PC-9 (cell line): ENCODE results near the gene RUNX2. TPM values are rescaled to one million over a fixed set of nuclear protein-coding genes. Genes with fewer than 3 reads are reported as not detected.

Experiments used
- BruUV-seq: library from RNA; stranded (reverse); fragments of 400-500 nt; replicated peaks from 2 replicates; lab custom pipeline; 2021; lab: Mats Ljungman, UMichigan
- CTCF ChIA-PET: fragments of 300-600 bp; sonication (Branson Sonifier 250); formaldehyde crosslinking; loops from one replicate; lab custom pipeline; 2022; ENCODE audit warnings: antibody characterized with exemption; lab: Charles Lee
- POLR2A ChIA-PET: fragments of 300-600 bp; sonication (Branson Sonifier 250); formaldehyde crosslinking; loops from one replicate; lab custom pipeline; 2022; ENCODE audit warnings: antibody characterized with exemption; ENCODE audit not compliant: unreplicated experiment; lab: Charles Lee
- DNase-seq, 2 experiments: peaks; one replicate each; pipeline versions ENCODE4 v3.0.0 to v3.0.0-alpha.2; 2015 to 2022; ENCODE audit warnings: mixed read lengths in 1 of 2
- H2AFZ ChIP-seq: fragments of 200-600 bp; sonication (generic); 2 replicates; pipeline ENCODE4 v1.8.1; 2017; ENCODE audit warnings: antibody characterized with exemption
- H3F3A ChIP-seq: fragments of 200-600 bp; sonication (generic); 2 replicates; pipeline ENCODE4 v1.8.1; 2017; ENCODE audit warnings: antibody characterized with exemption, mild to moderate bottlenecking, low read depth; ENCODE audit not compliant: insufficient read depth
- H3K27ac ChIP-seq: fragments of 200-600 bp; sonication (generic); 2 replicates; pipeline ENCODE4 v1.6.1; 2016; ENCODE audit warnings: mixed run types
- H3K27me3 ChIP-seq: fragments of 200-600 bp; sonication (generic); 2 replicates; pipeline ENCODE4 v1.6.1; 2016; ENCODE audit warnings: low read depth, mixed run types; ENCODE audit not compliant: insufficient read depth
- H3K36me3 ChIP-seq: fragments of 200-600 bp; sonication (generic); 2 replicates; pipeline ENCODE4 v1.6.1; 2016; ENCODE audit warnings: low read depth, mixed run types
- H3K4me1 ChIP-seq: fragments of 200-600 bp; sonication (generic); replicated peaks from 2 replicates; pipeline ENCODE4 v1.6.1; 2016; ENCODE audit warnings: mixed run types; ENCODE audit not compliant: insufficient read depth
- H3K4me2 ChIP-seq: fragments of 200-600 bp; sonication (generic); 2 replicates; pipeline ENCODE4 v1.6.1; 2017; ENCODE audit warnings: mixed run types
- H3K4me3 ChIP-seq: fragments of 200-600 bp; sonication (generic); 2 replicates; pipeline ENCODE4 v1.6.1; 2016; ENCODE audit warnings: mixed run types
- H3K79me2 ChIP-seq: fragments of 200-600 bp; sonication (generic); 2 replicates; pipeline ENCODE4 v1.6.1; 2017; ENCODE audit warnings: low read depth, mixed run types
- H3K9me2 ChIP-seq: fragments of 200-600 bp; sonication (generic); 2 replicates; pipeline ENCODE4 v1.8.1; 2017; ENCODE audit warnings: mild to moderate bottlenecking; ENCODE audit not compliant: insufficient read depth
- H3K9me3 ChIP-seq: fragments of 200-600 bp; sonication (generic); 2 replicates; pipeline ENCODE4 v1.8.1; 2016; ENCODE audit warnings: low read depth; ENCODE audit not compliant: insufficient read depth
- H4K20me1 ChIP-seq: fragments of 200-600 bp; sonication (generic); 2 replicates; pipeline ENCODE4 v1.8.1; 2017; ENCODE audit not compliant: insufficient read depth
- EZH2 ChIP-seq: fragments of 200-600 bp; sonication (generic); IDR thresholded peaks from 2 replicates; pipeline ENCODE4 v1.8.0; 2017; ENCODE audit warnings: antibody characterized with exemption, low read depth
- intact Hi-C: fragments of 100-400 bp; cut with micrococcal nuclease; formaldehyde crosslinking; loops from one replicate; pipeline ENCODE4 v1.10.0; 2022; ENCODE audit not compliant: unreplicated experiment
- total RNA-seq: library from RNA; stranded (reverse); gene quantifications from 2 replicates; pipeline ENCODE4 v1.2.3, GENCODE V29; 2021
- TF ChIP-seq, protein P1 (sequence below): fragments of 200-600 bp; sonication (generic); conservative IDR thresholded peaks from 2 replicates; pipeline ENCODE4 v1.6.1; 2017; ENCODE audit warnings: mixed run types, antibody characterized with exemption, mild to moderate bottlenecking, moderate library complexity

Gene RUNX2
- total RNA-seq, 1 experiment from 2014 or later = 12.5 TPM

DNA sequence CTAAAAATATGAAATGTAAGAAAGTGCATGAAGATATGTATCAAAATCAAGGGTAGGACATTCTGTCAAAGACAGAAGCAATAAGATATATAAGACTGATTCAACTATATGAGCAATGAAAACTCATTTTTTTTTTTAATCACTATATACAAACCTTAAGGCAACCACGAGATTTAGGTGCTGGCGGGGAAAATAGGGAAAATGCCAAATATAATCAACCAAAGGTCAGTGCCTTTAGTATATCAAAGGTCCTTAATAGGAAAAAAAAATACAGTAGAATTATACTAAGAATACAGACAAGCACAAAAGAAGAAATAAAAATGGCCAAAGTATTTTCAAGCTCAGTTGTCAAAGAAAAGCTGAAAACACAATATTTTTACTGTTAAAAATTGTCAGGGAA is 25.5 kb downstream of the RUNX2 start:
- POLR2A ChIA-PET = no interaction called here
- TF ChIP-seq EZH2 = no peak
- TF ChIP-seq, protein P1, sequence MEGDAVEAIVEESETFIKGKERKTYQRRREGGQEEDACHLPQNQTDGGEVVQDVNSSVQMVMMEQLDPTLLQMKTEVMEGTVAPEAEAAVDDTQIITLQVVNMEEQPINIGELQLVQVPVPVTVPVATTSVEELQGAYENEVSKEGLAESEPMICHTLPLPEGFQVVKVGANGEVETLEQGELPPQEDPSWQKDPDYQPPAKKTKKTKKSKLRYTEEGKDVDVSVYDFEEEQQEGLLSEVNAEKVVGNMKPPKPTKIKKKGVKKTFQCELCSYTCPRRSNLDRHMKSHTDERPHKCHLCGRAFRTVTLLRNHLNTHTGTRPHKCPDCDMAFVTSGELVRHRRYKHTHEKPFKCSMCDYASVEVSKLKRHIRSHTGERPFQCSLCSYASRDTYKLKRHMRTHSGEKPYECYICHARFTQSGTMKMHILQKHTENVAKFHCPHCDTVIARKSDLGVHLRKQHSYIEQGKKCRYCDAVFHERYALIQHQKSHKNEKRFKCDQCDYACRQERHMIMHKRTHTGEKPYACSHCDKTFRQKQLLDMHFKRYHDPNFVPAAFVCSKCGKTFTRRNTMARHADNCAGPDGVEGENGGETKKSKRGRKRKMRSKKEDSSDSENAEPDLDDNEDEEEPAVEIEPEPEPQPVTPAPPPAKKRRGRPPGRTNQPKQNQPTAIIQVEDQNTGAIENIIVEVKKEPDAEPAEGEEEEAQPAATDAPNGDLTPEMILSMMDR = no peak

DNA sequence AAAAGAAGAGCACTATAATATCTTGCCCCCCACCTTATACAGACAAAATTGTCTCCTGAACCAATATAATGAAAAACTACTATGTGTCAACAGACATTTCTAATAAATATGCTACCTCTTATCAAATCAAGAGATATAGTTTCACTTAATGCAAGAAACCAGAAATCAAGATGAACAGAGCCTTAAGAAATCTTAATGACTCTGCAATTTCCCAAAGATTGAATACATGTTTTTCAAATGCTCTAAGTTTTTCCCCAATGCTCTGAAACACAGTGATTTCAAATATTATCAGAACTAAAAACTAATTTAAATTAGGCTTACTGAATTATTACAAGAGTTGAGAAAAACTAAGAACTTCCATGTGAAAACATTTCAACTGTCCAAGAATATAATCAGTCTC is 36.3 kb downstream of the RUNX2 start:
- POLR2A ChIA-PET = no interaction called here
- TF ChIP-seq, protein P1 = no peak
- no peaks in the 10 kb centered on the region for H4K20me1 ChIP-seq
- no peak overlapping the region for H3K4me2 ChIP-seq
- no peaks in the 10 kb centered on the region for H3K27me3 ChIP-seq
- 0 out of 2 replicates have a peak, but pooled peaks cover 5% of the 10 kb centered on the region for H3K36me3 ChIP-seq
- no peak overlapping the region for H2AFZ ChIP-seq
- BruUV-seq = no TSS peak
- H3K9me2 ChIP-seq = no peaks in the 10 kb centered on the region
- no peaks in the 10 kb centered on the region for H3K9me3 ChIP-seq
- H3K27ac ChIP-seq = no peak overlapping the region
- no peaks in the 10 kb centered on the region for H3F3A ChIP-seq
- CTCF ChIA-PET = no interaction called here
- intact Hi-C loops = no loop called here
- H3K4me3 ChIP-seq = no peak overlapping the region
- no peaks in the 10 kb centered on the region for H3K79me2 ChIP-seq
- DNase-seq = no peak
- H3K4me1 ChIP-seq = no peaks in the 10 kb centered on the region

More for the DNA sequence above, 25.5 kb downstream of the RUNX2 start:
- Histone ChIP-seq H3K4me2 (no peak overlapping the region), H3K4me1 (no peaks in the 10 kb centered on the region), H3K27me3 (no peaks in the 10 kb centered on the region), H3K9me3 (no peaks in the 10 kb centered on the region), H3K36me3 (no peaks in the 10 kb centered on the region), H2AFZ (no peak overlapping the region), H3K27ac (no peak overlapping the region), H3F3A (no peaks in the 10 kb centered on the region), H3K4me3 (no peak overlapping the region), H3K79me2 (no peaks in the 10 kb centered on the region), H3K9me2 (no peaks in the 10 kb centered on the region; the same call in none of the 2 replicates), H4K20me1 (no peaks in the 10 kb centered on the region; the same call in 1 of the 2 replicates)
- intact Hi-C loops = no loop called here
- CTCF ChIA-PET = no interaction called here
- no TSS peak for BruUV-seq
- DNase-seq = no peak

DNA sequence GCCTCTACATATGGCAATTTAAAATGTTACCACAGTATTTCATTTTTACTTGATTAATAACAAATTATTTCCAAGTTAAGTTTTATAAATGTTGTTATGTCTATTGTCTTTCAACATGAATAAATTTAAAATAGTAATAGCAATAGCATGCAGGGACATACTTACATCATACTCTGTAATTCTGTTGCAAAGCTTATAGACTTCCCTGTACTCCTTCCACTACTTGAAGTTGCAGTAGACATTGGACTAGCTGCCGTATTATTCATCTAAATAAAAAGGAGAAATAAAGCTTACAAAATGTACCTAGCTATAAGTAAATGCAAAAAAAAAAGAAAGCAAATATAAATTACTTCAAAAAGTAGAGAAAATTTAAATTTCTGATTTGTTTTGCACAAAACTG is 36.9 kb downstream of the RUNX2 start:
- CTCF ChIA-PET = no interaction called here
- TF ChIP-seq, protein P1 = no peak
- no peak for TF ChIP-seq EZH2
- H3K27me3 ChIP-seq = no peaks in the 10 kb centered on the region

More for the DNA sequence above, 36.9 kb downstream of the RUNX2 start:
- DNase-seq = no peak
- Histone ChIP-seq H3K36me3 (0 out of 2 replicates have a peak, but pooled peaks cover 5% of the 10 kb centered on the region), H3K4me2 (no peak overlapping the region), H3F3A (no peaks in the 10 kb centered on the region), H3K9me2 (no peaks in the 10 kb centered on the region), H4K20me1 (no peaks in the 10 kb centered on the region), H2AFZ (no peak overlapping the region), H3K79me2 (no peaks in the 10 kb centered on the region), H3K27ac (no peak overlapping the region), H3K9me3 (no peaks in the 10 kb centered on the region), H3K4me1 (no peaks in the 10 kb centered on the region), H3K4me3 (no peak overlapping the region)
- intact Hi-C loops = no loop called here
- POLR2A ChIA-PET = no interaction called here
- BruUV-seq = no TSS peak
